HCT116 (cell line): ENCODE results near the gene TGM2. TPM values are rescaled to one million over a fixed set of nuclear protein-coding genes. Genes with fewer than 3 reads are reported as not detected.

Experiments used
- ATAC-seq: fragments of 200-7000 bp; cut with Tn5 transposase; 2 replicates; pipeline ENCODE4 v1.9.1; 2020; ENCODE audit warnings: mild to moderate bottlenecking, moderate library complexity
- BruUV-seq: library from RNA; stranded (reverse); fragments of 400-500 nt; replicated peaks from 2 replicates; lab custom pipeline; 2021; lab: Mats Ljungman, UMichigan
- CTCF ChIA-PET: fragments of 300-600 bp; sonication (Branson Sonifier 250); formaldehyde crosslinking; loops from one replicate; lab custom pipeline; 2021; ENCODE audit warnings: antibody characterized with exemption; lab: Charles Lee
- POLR2A ChIA-PET: fragments of 300-600, 350-600 bp; sonication (Branson Sonifier 250); formaldehyde crosslinking; loops from one replicate; lab custom pipeline; 2021; ENCODE audit warnings: antibody characterized with exemption; lab: Charles Lee
- RAD21 ChIA-PET, 2 experiments: fragments of 300-600 bp; sonication (Branson Sonifier 250); formaldehyde crosslinking; loops; one replicate each; lab custom pipeline; 2023; ENCODE audit warnings: low total read pairs in 2 of 2; ENCODE audit not compliant: uncharacterized antibody in 2 of 2, unreplicated experiment in 2 of 2, low non-redundant PET in 1 of 2; lab: Charles Lee
- DNase-seq: peaks from one replicate; pipeline ENCODE4 v3.0.0-alpha.2; 2010; ENCODE audit warnings: low read depth, low spot score
- H2AFZ ChIP-seq: fragments of 200-600 bp; shearing (Covaris generic), sonication (generic); 2 replicates; pipeline ENCODE4 v1.6.1; 2017; ENCODE audit warnings: low read depth, mixed run types, mixed read lengths, antibody characterized with exemption, low read length; ENCODE audit not compliant: poor library complexity, severe bottlenecking
- H3K27ac ChIP-seq: 2 replicates; pipeline ENCODE4 v1.5.1; 2012; ENCODE audit warnings: low read depth, low read length
- H3K27me3 ChIP-seq: fragments of 200-600 bp; sonication (generic); 2 replicates; pipeline ENCODE4 v1.6.1; 2016; ENCODE audit warnings: mixed run types, low read length, mixed read lengths; ENCODE audit not compliant: insufficient read depth
- H3K36me3 ChIP-seq, 2 experiments: fragments of 200-500 bp in 1 of 2; fragments of 200-600 bp in 1 of 2; sonication (Bioruptor generic) in 1 of 2; sonication (generic) in 1 of 2; 2 replicates each; pipeline versions ENCODE4 v1.5.1 to v1.6.1; 2014 to 2016; ENCODE audit warnings: low read length in 2 of 2, inconsistent platforms in 1 of 2, mixed read lengths in 1 of 2, mixed run types in 1 of 2; ENCODE audit not compliant: insufficient read depth in 2 of 2, control insufficient read depth in 1 of 2
- H3K4me1 ChIP-seq, 2 experiments: fragments of 200-600 bp in 1 of 2; sonication (generic) in 1 of 2; 2 replicates each; pipeline versions ENCODE4 v1.5.1 to v1.6.1; 2012 to 2017; ENCODE audit warnings: low read length in 2 of 2, inconsistent platforms in 1 of 2, mild to moderate bottlenecking in 1 of 2, mixed read lengths in 1 of 2, mixed run types in 1 of 2, moderate library complexity in 1 of 2; ENCODE audit not compliant: insufficient read depth in 2 of 2, control insufficient read depth in 1 of 2
- H3K4me2 ChIP-seq: fragments of 200-600 bp; sonication (generic); 2 replicates; pipeline ENCODE4 v1.6.1; 2017; ENCODE audit warnings: mixed run types, low read length, mixed read lengths
- H3K4me3 ChIP-seq, 2 experiments: fragments of 200-600 bp in 1 of 2; sonication (generic) in 1 of 2; replicated peaks in 1 of 2; 2 replicates each; pipeline ENCODE4 v1.5.1; 2011 to 2016; ENCODE audit warnings: low read length in 2 of 2, control low read depth in 1 of 2, low read depth in 1 of 2, mild to moderate bottlenecking in 1 of 2, mixed read lengths in 1 of 2, mixed run types in 1 of 2
- H3K79me2 ChIP-seq: fragments of 200-600 bp; sonication (generic); 2 replicates; pipeline ENCODE4 v1.6.1; 2017; ENCODE audit warnings: mild to moderate bottlenecking, mixed run types, low read length, moderate library complexity, mixed read lengths; ENCODE audit not compliant: insufficient read depth
- H3K9ac ChIP-seq: fragments of 200-600 bp; sonication (generic); 2 replicates; pipeline ENCODE4 v1.6.1; 2016; ENCODE audit warnings: low read length, mixed read lengths
- H3K9me2 ChIP-seq: fragments of 200-600 bp; sonication (generic), shearing (Covaris generic); 2 replicates; pipeline ENCODE4 v1.6.1; 2017; ENCODE audit warnings: mixed run types, mild to moderate bottlenecking, moderate library complexity; ENCODE audit not compliant: insufficient read depth
- H3K9me3 ChIP-seq, 2 experiments: fragments of 200-500 bp in 1 of 2; fragments of 200-600 bp in 1 of 2; sonication (Bioruptor generic) in 1 of 2; sonication (generic) in 1 of 2; 2 replicates each; pipeline ENCODE4 v1.6.1; 2014 to 2017; ENCODE audit warnings: low read length in 2 of 2, mixed read lengths in 2 of 2, inconsistent platforms in 1 of 2, low read depth in 1 of 2, mild to moderate bottlenecking in 1 of 2, mixed run types in 1 of 2, moderate library complexity in 1 of 2; ENCODE audit not compliant: control insufficient read depth in 1 of 2, insufficient read depth in 1 of 2
- H4K20me1 ChIP-seq: fragments of 200-600 bp; sonication (generic), shearing (Covaris generic); 2 replicates; pipeline ENCODE4 v1.6.1; 2017; ENCODE audit warnings: mixed run types, mild to moderate bottlenecking, moderate library complexity; ENCODE audit not compliant: insufficient read depth
- ATF3 ChIP-seq: IDR thresholded peaks from 2 replicates; pipeline ENCODE4 v1.6.1; 2012
- CTCF ChIP-seq, 3 experiments: fragments of 200-600 bp in 1 of 3; sonication (generic) in 1 of 3; IDR thresholded peaks in 2 of 3; conservative IDR thresholded peaks in 1 of 3; 2 replicates each; pipeline ENCODE4 v1.5.1; 2012 to 2017; ENCODE audit warnings: low read depth in 2 of 3, low read length in 2 of 3, antibody characterized with exemption in 1 of 3, borderline replicate concordance in 1 of 3, control low read depth in 1 of 3, mild to moderate bottlenecking in 1 of 3, mixed read lengths in 1 of 3, mixed run types in 1 of 3, moderate library complexity in 1 of 3; ENCODE audit not compliant: insufficient read depth in 1 of 3
- EGR1 ChIP-seq: IDR thresholded peaks from 2 replicates; pipeline ENCODE4 v1.6.1; 2012; ENCODE audit warnings: low read depth
- FOSL1 ChIP-seq: IDR thresholded peaks from 2 replicates; pipeline ENCODE4 v1.6.1; 2012; ENCODE audit warnings: low read depth
- POLR2A ChIP-seq: IDR thresholded peaks from 2 replicates; pipeline ENCODE4 v1.7.0; 2011; ENCODE audit warnings: borderline replicate concordance; ENCODE audit not compliant: insufficient read depth, insufficient read length; ENCODE audit errors: extremely low read depth
- RAD21 ChIP-seq: IDR thresholded peaks from 2 replicates; pipeline ENCODE4 v1.6.1; 2012; ENCODE audit warnings: low read depth, mild to moderate bottlenecking
- REST ChIP-seq: IDR thresholded peaks from 2 replicates; pipeline ENCODE4 v1.6.1; 2012; ENCODE audit warnings: low read depth
- SIN3A ChIP-seq: IDR thresholded peaks from 2 replicates; pipeline ENCODE4 v1.6.1; 2012; ENCODE audit warnings: low read depth
- SRF ChIP-seq: IDR thresholded peaks from 2 replicates; pipeline ENCODE4 v1.6.1; 2012; ENCODE audit warnings: low read depth
- ZNF274 ChIP-seq: fragments of 200-500 bp; sonication (Bioruptor generic); IDR thresholded peaks from 2 replicates; pipeline ENCODE4 v1.6.1; 2014; ENCODE audit warnings: mild to moderate bottlenecking, low read depth, low read length, inconsistent platforms
- intact Hi-C: fragments of 100-400 bp; cut with micrococcal nuclease; formaldehyde crosslinking; loops from 2 replicates; pipeline ENCODE4 v1.10.0; 2022
- total RNA-seq: library from RNA; stranded (reverse); gene quantifications from one replicate; pipeline ENCODE4 v1.2.1, GENCODE V29; 2021; ENCODE audit not compliant: unreplicated experiment

The TGM2 gene
- total RNA-seq, 1 experiment from 2014 or later = 6.1 TPM

GRCh38 chr20:38090061-38090460 lies 75.0 kb downstream of the TGM2 start:
- Histone ChIP-seq H3K27ac (no peak overlapping the region), H3K9me3 (no peaks in the 10 kb centered on the region), H3K36me3 (peaks cover 17 to 18% of the 10 kb centered on the region in 2 experiments; a peak in 3 of 4 replicates), H3K4me1 (peaks cover 2 to 9% of the 10 kb centered on the region in 2 experiments; a peak in 1 of 4 replicates), H3K9me2 (no peaks in the 10 kb centered on the region), H4K20me1 (no peaks in the 10 kb centered on the region), H3K9ac (no peak overlapping the region), H3K4me2 (no peak overlapping the region), H2AFZ (no peak overlapping the region), H3K27me3 (no peaks in the 10 kb centered on the region), H3K4me3 (no peak overlapping the region), H3K79me2 (no peaks in the 10 kb centered on the region)
- ChIA-PET RAD21 (no interaction called here), CTCF (no interaction called here), POLR2A (no interaction called here)
- BruUV-seq = no TSS peak
- no peak for ATAC-seq
- intact Hi-C loops = no loop called here
- DNase-seq = no peak
- no peak for TF ChIP-seq ZNF274
- TF ChIP-seq EGR1 = no peak
- no peak for TF ChIP-seq SIN3A
- no peak for TF ChIP-seq SRF
- no peak for TF ChIP-seq REST
- no peak for TF ChIP-seq FOSL1
- TF ChIP-seq RAD21 = no peak
- TF ChIP-seq ATF3 = no peak
- TF ChIP-seq CTCF (IDR thresholded peaks at IDR 0.05 in 2 of 3, conservative IDR thresholded peaks at IDR 0.05 in 1 of 3; ENCODE audit: borderline replicate concordance in 1 of 3, insufficient read depth in 1 of 3, low read depth in 2 of 3, low read length in 2 of 3) = no peak
- no peak for TF ChIP-seq POLR2A
